ENCODE measurements around the gene GALNT6.

DNA sequence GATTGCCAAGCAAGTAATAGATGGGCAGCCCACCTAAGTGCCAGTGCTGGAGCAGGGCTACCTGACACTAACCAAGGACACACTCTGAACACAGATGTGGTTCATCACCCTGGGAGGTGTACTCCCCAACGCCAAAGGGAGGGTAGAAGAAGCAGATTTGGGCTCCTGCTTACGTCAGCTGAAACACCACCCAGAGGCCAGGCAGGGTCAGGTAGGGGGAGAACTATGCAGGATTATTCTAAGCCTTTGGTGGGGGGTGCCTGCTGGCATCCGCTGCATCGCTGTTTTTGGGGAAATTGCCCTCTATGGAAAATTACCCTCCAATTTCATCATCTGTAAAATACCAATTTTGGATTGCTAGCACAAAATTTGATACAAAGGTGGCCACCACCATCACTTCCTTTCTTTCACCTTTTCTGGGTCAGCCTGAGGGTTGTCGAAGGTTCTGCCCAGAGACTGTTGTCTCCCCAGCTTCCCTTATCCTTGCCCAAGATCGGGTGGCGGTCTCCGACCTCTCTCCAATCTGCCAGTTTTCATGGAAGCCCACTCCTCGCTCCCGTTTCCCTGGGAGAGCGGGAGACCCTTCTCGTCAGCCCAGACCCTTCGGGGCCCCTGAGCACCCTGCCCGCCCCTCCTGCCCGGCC, 67.8 kb downstream of the GALNT6 start:
- TF ChIP-seq EZH2 (IDR thresholded peaks at IDR 0.05) = no peak
- TF ChIP-seq, protein P1, sequence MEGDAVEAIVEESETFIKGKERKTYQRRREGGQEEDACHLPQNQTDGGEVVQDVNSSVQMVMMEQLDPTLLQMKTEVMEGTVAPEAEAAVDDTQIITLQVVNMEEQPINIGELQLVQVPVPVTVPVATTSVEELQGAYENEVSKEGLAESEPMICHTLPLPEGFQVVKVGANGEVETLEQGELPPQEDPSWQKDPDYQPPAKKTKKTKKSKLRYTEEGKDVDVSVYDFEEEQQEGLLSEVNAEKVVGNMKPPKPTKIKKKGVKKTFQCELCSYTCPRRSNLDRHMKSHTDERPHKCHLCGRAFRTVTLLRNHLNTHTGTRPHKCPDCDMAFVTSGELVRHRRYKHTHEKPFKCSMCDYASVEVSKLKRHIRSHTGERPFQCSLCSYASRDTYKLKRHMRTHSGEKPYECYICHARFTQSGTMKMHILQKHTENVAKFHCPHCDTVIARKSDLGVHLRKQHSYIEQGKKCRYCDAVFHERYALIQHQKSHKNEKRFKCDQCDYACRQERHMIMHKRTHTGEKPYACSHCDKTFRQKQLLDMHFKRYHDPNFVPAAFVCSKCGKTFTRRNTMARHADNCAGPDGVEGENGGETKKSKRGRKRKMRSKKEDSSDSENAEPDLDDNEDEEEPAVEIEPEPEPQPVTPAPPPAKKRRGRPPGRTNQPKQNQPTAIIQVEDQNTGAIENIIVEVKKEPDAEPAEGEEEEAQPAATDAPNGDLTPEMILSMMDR (IDR thresholded peaks at IDR 0.05) = no peak
